ENCODE measurements around the gene GALK2. TPM values are rescaled to one million over a fixed set of nuclear protein-coding genes. Genes with fewer than 3 reads are reported as not detected.

The GALK2 gene
- total RNA-seq, 2 experiments from 2014 or later: 11.5 to 11.9 TPM

GRCh38 chr15:49122541-49123062 is 47.4 kb upstream of the GALK2 start:
- ATAC-seq (ENCODE audit: poor library complexity) (no peak), DNase-seq (no peak)
- TF ChIP-seq, protein P1, sequence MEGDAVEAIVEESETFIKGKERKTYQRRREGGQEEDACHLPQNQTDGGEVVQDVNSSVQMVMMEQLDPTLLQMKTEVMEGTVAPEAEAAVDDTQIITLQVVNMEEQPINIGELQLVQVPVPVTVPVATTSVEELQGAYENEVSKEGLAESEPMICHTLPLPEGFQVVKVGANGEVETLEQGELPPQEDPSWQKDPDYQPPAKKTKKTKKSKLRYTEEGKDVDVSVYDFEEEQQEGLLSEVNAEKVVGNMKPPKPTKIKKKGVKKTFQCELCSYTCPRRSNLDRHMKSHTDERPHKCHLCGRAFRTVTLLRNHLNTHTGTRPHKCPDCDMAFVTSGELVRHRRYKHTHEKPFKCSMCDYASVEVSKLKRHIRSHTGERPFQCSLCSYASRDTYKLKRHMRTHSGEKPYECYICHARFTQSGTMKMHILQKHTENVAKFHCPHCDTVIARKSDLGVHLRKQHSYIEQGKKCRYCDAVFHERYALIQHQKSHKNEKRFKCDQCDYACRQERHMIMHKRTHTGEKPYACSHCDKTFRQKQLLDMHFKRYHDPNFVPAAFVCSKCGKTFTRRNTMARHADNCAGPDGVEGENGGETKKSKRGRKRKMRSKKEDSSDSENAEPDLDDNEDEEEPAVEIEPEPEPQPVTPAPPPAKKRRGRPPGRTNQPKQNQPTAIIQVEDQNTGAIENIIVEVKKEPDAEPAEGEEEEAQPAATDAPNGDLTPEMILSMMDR (IDR thresholded peaks at IDR 0.05): no peak
- Mint-ChIP-seq H3K4me3 (no peak overlapping the region), H3K9me3 (no peaks in the 10 kb centered on the region), H3K27ac (no peak overlapping the region), H3K27me3 (no peaks in the 10 kb centered on the region), H3K4me1 (ENCODE audit: low read depth) (no peaks in the 10 kb centered on the region), H3K36me3 (ENCODE audit: low read depth) (peaks cover 29% of the 10 kb centered on the region)
- H3K9me3 ChIP-seq (ENCODE audit: control insufficient read depth in 1 of 2, insufficient read depth in 1 of 2, low read length in 2 of 2): no peaks in the 10 kb centered on the region
- H3K27ac ChIP-seq (ENCODE audit: low read depth in 1 of 2, low read length in 2 of 2): no peak overlapping the region
- intact Hi-C loops (cut with DNase I, micrococcal nuclease): loop anchor here in 1 of 2 experiments (10.0 kb wide), 1 partner anchor 78 kb away; the partner anchor contains the start of gene SECISBP2L
- no peak overlapping the region for H3K4me3 ChIP-seq (ENCODE audit: low read length)
- POLR2A ChIA-PET: no interaction called here
- no peaks in the 10 kb centered on the region for H3K4me1 ChIP-seq (ENCODE audit: insufficient read depth, low read length)
- no peaks in the 10 kb centered on the region for H3K27me3 ChIP-seq (ENCODE audit: control insufficient read depth in 1 of 2, insufficient read depth in 2 of 2, low read length in 2 of 2)
- CTCF ChIA-PET: interaction anchor here (0.7 kb wide), 1 partner anchor 63 kb away, joined by 3 read pairs; no protein-coding TSS in a partner anchor
- H3K36me3 ChIP-seq (ENCODE audit: insufficient read depth, low read length): peaks cover 11% of the 10 kb centered on the region

DNA sequence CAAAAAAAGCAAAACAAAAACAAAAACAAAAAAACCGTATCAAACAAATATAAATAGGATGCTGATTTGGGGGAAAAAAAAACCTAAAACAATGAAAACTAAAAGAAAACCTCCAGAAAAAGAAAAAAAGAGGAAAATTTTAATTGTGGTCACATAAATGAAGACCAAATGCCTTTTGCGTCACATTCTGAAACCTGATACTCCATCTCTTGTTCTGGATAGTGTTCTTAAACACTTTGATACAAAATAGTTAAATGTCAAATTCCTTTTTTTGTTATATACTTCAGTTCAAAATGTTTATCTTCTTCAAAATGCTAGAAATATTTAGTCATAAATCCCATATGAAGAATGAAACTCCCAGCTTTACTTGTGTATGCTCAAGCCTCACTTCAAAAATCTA is 45.7 kb upstream of the GALK2 start:
- TF ChIP-seq, protein P1 (IDR thresholded peaks at IDR 0.05): no peak
- no peak for ATAC-seq (ENCODE audit: poor library complexity)
- DNase-seq: no peak
- ChIA-PET CTCF (no interaction called here), POLR2A (no interaction called here)
- intact Hi-C loops (cut with DNase I, micrococcal nuclease): loop anchor here in 1 of 2 experiments (10.0 kb wide), 1 partner anchor 80 kb away; the partner anchor contains the start of gene SECISBP2L
- no peak overlapping the region for H3K4me3 Mint-ChIP-seq
- H3K4me1 ChIP-seq (ENCODE audit: insufficient read depth, low read length): no peaks in the 10 kb centered on the region
- H3K9me3 Mint-ChIP-seq: no peaks in the 10 kb centered on the region
- no peaks in the 10 kb centered on the region for H3K27me3 ChIP-seq (ENCODE audit: control insufficient read depth in 1 of 2, insufficient read depth in 2 of 2, low read length in 2 of 2)
- no peak overlapping the region for H3K27ac ChIP-seq (ENCODE audit: low read depth in 1 of 2, low read length in 2 of 2)
- H3K9me3 ChIP-seq (ENCODE audit: control insufficient read depth in 1 of 2, insufficient read depth in 1 of 2, low read length in 2 of 2): no peaks in the 10 kb centered on the region
- H3K27ac Mint-ChIP-seq: no peak overlapping the region
- H3K27me3 Mint-ChIP-seq: no peaks in the 10 kb centered on the region
- peaks cover 28% of the 10 kb centered on the region for H3K36me3 ChIP-seq (ENCODE audit: insufficient read depth, low read length)
- H3K4me1 Mint-ChIP-seq (ENCODE audit: low read depth): no peaks in the 10 kb centered on the region
- H3K36me3 Mint-ChIP-seq (ENCODE audit: low read depth): peaks cover 40% of the 10 kb centered on the region
- H3K4me3 ChIP-seq (ENCODE audit: low read length): no peak overlapping the region

- Mint-ChIP-seq H3K4me1 (ENCODE audit: low read depth) (no peaks in the 10 kb centered on the region), H3K36me3 (ENCODE audit: low read depth) (peaks cover 88% of the 10 kb centered on the region), H3K4me3 (no peak overlapping the region), H3K27me3 (no peaks in the 10 kb centered on the region), H3K9me3 (no peaks in the 10 kb centered on the region), H3K27ac (no peak overlapping the region)
- Histone ChIP-seq H3K27ac (ENCODE audit: low read depth in 1 of 2, low read length in 2 of 2) (no peak overlapping the region), H3K36me3 (ENCODE audit: insufficient read depth, low read length) (peaks cover 92% of the 10 kb centered on the region), H3K4me1 (ENCODE audit: insufficient read depth, low read length) (no peaks in the 10 kb centered on the region), H3K9me3 (ENCODE audit: control insufficient read depth in 1 of 2, insufficient read depth in 1 of 2, low read length in 2 of 2) (no peaks in the 10 kb centered on the region), H3K27me3 (ENCODE audit: control insufficient read depth in 1 of 2, insufficient read depth in 2 of 2, low read length in 2 of 2) (no peaks in the 10 kb centered on the region), H3K4me3 (ENCODE audit: low read length) (no peak overlapping the region)
- no peak for ATAC-seq (ENCODE audit: poor library complexity)
- DNase-seq: no peak
- POLR2A ChIA-PET: no interaction called here
- TF ChIP-seq, protein P1 (IDR thresholded peaks at IDR 0.05): no peak
- CTCF ChIA-PET: no interaction called here
- intact Hi-C loops (cut with DNase I, micrococcal nuclease): no loop called here
Observed at GRCh38 chr15:49131403-49131802, 38.6 kb upstream of the GALK2 start.

Data from CD4-positive, alpha-beta T cell (primary cell).